Esophagus squamous epithelium (tissue), 5 donors: ENCODE data around the gene DTNB. TPM values are rescaled to one million over a fixed set of nuclear protein-coding genes. Genes with fewer than 3 reads are reported as not detected.

ENCODE experiments used
- DNase-seq: peaks from one replicate; lab custom pipeline; 2025; lab: John Stamatoyannopoulos, UW
- H3K27ac ChIP-seq, 4 donors: fragments of 200-600 bp; sonication (generic); one replicate each; pipeline ENCODE4 v1.5.1; 2016 to 2019; ENCODE audit warnings: mild to moderate bottlenecking in 1 of 4
- H3K27me3 ChIP-seq, 4 donors: fragments of 200-600 bp; sonication (generic); 1 replicate in 3 of 4; 2 replicates in 1 of 4; pipeline versions ENCODE4 v1.5.1 to v1.6.0; 2017 to 2021; ENCODE audit warnings: antibody characterized with exemption in 1 of 4
- H3K36me3 ChIP-seq, 3 donors: fragments of 200-600 bp; sonication (generic); one replicate each; pipeline ENCODE4 v1.5.1; 2016 to 2019
- H3K4me1 ChIP-seq, 3 donors: fragments of 200-600 bp; sonication (generic); one replicate each; pipeline ENCODE4 v1.5.1; 2017 to 2019
- H3K4me3 ChIP-seq, 4 donors: fragments of 200-600 bp; sonication (generic); 1 replicate in 3 of 4; 2 replicates in 1 of 4; pipeline ENCODE4 v1.5.1; 2016 to 2019; ENCODE audit warnings: mild to moderate bottlenecking in 2 of 4, moderate library complexity in 1 of 4
- H3K9me3 ChIP-seq, 3 donors: fragments of 200-600 bp; sonication (generic); one replicate each; pipeline ENCODE4 v1.5.1; 2016 to 2019
- POLR2A ChIP-seq, 4 donors: fragments of 450-650 bp; IDR thresholded peaks; one replicate each; pipeline ENCODE4 v1.6.1; 2017; ENCODE audit warnings: antibody characterized with exemption in 4 of 4, mild to moderate bottlenecking in 4 of 4, moderate library complexity in 3 of 4
- WGBS, 2 donors: methylation state at CpG; one replicate each; pipeline ENCODE4 v1.1.5; 2018; 5-methylcytosine and 5-hydroxymethylcytosine counted together
- intact Hi-C: fragments of 100-400 bp; cut with DNase I; formaldehyde crosslinking; loops from one replicate; pipeline ENCODE4 v1.15.0; 2022
- total RNA-seq, 4 donors: library from RNA; depleted of rRNA; stranded (reverse); fragments of >200 nt; gene quantifications; one replicate each; pipeline ENCODE4 v1.1.0, GENCODE V29; 2016
- TF ChIP-seq, protein P1 (sequence below), 6 experiments: fragments of 450-650 bp in 4 of 6; fragments of 200-600 bp in 2 of 6; sonication (generic) in 2 of 6; IDR thresholded peaks; one replicate each; pipeline ENCODE4 v1.5.1; 2016 to 2019; ENCODE audit warnings: antibody characterized with exemption in 6 of 6, mild to moderate bottlenecking in 4 of 6, moderate library complexity in 4 of 6
- donor health status: DM: yes; HTN: yes; CAD: no.

The DTNB gene
- total RNA-seq, 4 donors from 2014 or later, result 7.8 to 17.2 (median 9.6) TPM

DNA sequence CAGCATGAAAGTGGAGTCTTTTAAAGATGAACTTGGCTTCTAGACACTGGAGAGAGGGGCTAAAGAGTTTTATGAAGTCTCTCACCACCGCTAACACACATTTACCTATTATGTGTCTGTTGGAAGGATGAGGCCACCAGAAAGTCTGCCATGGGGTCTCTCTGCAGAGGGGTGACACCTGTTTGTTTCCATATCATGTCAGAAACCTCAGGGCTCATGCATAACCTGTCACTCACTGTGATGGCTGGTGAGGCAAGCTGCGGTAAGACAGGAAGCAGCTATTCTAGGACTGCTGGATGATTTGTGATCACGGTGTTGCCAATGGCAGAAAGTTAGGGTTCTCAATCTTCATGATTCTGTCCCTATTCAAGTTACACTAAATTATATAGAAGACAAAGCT lies 270.9 kb downstream of the DTNB start:
- TF ChIP-seq, protein P1, sequence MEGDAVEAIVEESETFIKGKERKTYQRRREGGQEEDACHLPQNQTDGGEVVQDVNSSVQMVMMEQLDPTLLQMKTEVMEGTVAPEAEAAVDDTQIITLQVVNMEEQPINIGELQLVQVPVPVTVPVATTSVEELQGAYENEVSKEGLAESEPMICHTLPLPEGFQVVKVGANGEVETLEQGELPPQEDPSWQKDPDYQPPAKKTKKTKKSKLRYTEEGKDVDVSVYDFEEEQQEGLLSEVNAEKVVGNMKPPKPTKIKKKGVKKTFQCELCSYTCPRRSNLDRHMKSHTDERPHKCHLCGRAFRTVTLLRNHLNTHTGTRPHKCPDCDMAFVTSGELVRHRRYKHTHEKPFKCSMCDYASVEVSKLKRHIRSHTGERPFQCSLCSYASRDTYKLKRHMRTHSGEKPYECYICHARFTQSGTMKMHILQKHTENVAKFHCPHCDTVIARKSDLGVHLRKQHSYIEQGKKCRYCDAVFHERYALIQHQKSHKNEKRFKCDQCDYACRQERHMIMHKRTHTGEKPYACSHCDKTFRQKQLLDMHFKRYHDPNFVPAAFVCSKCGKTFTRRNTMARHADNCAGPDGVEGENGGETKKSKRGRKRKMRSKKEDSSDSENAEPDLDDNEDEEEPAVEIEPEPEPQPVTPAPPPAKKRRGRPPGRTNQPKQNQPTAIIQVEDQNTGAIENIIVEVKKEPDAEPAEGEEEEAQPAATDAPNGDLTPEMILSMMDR (IDR thresholded peaks at IDR 0.05), result no peak
- no peak for TF ChIP-seq POLR2A (IDR thresholded peaks at IDR 0.05)
- Histone ChIP-seq H3K27ac (no peak overlapping the region), H3K27me3 (no peaks in the 10 kb centered on the region), H3K4me3 (no peak overlapping the region), H3K9me3 (no peaks in the 10 kb centered on the region), H3K4me1 (no peaks in the 10 kb centered on the region), H3K36me3 (no peaks in the 10 kb centered on the region)
- intact Hi-C loops, result no loop called here
- WGBS, 2 donors, result 65 to 87% methylated on average over 3 of the region's 3 CpGs
- DNase-seq, result no peak

GRCh38 chr2:25401307-25402026 lies 271.9 kb downstream of the DTNB start:
- no peak for DNase-seq
- 54 to 75% methylated on average over 8 of the region's 8 CpGs for WGBS, 2 donors
- Histone ChIP-seq H3K4me1 (no peaks in the 10 kb centered on the region), H3K9me3 (no peaks in the 10 kb centered on the region), H3K36me3 (no peaks in the 10 kb centered on the region), H3K27ac (no peak overlapping the region), H3K4me3 (no peak overlapping the region), H3K27me3 (no peaks in the 10 kb centered on the region)
- TF ChIP-seq, protein P1 (IDR thresholded peaks at IDR 0.05), result no peak
- TF ChIP-seq POLR2A (IDR thresholded peaks at IDR 0.05), result no peak
- intact Hi-C loops, result no loop called here

DNA sequence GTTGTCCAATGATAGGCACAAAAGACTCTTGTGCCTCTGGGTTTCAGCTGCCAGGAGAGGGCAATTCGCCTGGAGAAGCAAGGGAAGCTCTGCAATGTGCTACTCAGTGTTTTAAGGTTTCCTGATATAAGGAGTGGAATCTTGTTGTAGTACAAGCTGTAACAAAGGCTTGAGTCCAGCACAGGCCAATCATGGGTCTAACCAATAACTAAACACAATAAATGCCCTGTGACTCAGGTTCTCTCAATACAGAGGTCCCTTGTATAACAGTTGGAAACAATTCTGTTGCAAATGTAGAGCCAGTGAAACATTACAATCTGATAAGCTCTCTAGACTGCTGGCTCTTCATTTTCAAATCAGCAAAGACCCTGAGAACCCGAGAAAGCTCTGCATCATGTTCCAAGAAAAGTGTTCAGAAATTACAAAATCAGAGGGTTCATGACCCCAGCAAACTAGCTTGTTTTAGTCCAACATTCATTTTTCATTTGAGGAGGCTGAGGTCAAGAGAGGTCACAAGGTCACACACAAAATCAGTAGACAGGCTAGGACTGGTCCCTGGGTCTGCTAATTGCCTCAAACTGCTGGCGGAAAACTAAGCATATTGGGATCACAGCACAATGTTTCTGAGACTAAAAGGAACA lies 272.7 kb downstream of the DTNB start:
- intact Hi-C loops, result no loop called here
- Histone ChIP-seq H3K4me3 (no peak overlapping the region), H3K27ac (no peak overlapping the region), H3K4me1 (no peaks in the 10 kb centered on the region), H3K9me3 (no peaks in the 10 kb centered on the region), H3K36me3 (no peaks in the 10 kb centered on the region), H3K27me3 (no peaks in the 10 kb centered on the region)
- TF ChIP-seq POLR2A (IDR thresholded peaks at IDR 0.05), result no peak
- TF ChIP-seq, protein P1 (IDR thresholded peaks at IDR 0.05), result no peak
- DNase-seq, result no peak
- 65 to 93% methylated on average over 3 of the region's 3 CpGs for WGBS, 2 donors

- intact Hi-C loops, result no loop called here
- no peaks in the 10 kb centered on the region for H3K27me3 ChIP-seq
These were observed 273.2 kb downstream of the DTNB start for GRCh38 chr2:25400169-25400568.

DNA sequence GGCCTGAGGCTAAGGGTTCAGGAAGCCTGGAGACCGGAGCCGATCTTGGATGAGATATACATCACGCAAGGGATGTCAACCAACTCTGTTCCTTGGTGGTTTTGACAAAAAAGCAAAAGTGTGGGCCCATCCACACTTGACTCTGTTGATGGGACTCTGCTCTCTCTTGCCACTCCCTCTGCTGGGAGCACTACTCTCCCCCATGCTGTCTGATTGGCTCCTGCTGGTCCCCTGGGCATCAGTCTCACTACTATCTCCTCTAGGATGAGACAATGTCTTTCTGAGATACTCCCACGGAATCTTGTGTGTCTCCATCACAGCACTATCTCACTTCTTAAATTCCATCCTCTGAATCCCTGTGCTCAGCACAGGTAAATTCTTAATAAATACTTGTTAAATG lies 274.8 kb downstream of the DTNB start:
- no peaks in the 10 kb centered on the region for H3K27me3 ChIP-seq
- H3K9me3 ChIP-seq, result no peaks in the 10 kb centered on the region
- H3K27ac ChIP-seq, result no peak overlapping the region
- no peaks in the 10 kb centered on the region for H3K4me1 ChIP-seq
- intact Hi-C loops, result no loop called here
- no peak overlapping the region for H3K4me3 ChIP-seq
- H3K36me3 ChIP-seq, result no peaks in the 10 kb centered on the region
- DNase-seq, result no peak
- TF ChIP-seq, protein P1 (IDR thresholded peaks at IDR 0.05), result no peak
- TF ChIP-seq POLR2A (IDR thresholded peaks at IDR 0.05), result no peak
- 99 to 100% methylated on average over 4 of the region's 4 CpGs for WGBS, 2 donors

More at GRCh38 chr2:25400169-25400568, 273.2 kb downstream of the DTNB start:
- 90 to 93% methylated on average over 2 to 7 of the region's 8 CpGs for WGBS, 2 donors
- no peak overlapping the region for H3K27ac ChIP-seq
- no peaks in the 10 kb centered on the region for H3K9me3 ChIP-seq
- no peak for DNase-seq
- no peaks in the 10 kb centered on the region for H3K4me1 ChIP-seq
- no peak overlapping the region for H3K4me3 ChIP-seq
- no peak for TF ChIP-seq POLR2A (IDR thresholded peaks at IDR 0.05)
- TF ChIP-seq, protein P1 (IDR thresholded peaks at IDR 0.05), result no peak
- no peaks in the 10 kb centered on the region for H3K36me3 ChIP-seq
